Stimulated activated CD8-positive, alpha-beta memory T cell treated with anti-CD3 and anti-CD28 coated beads, Interleukin-4, amount 100 ng/mL, for 24 hours (primary cell): ENCODE measurements around the gene AXDND1.
A peak's percentile ranks its signal among the peaks of the same experiment; 100 is the strongest.
"Not testable (repeated sequence)": the region's sequence is repeated elsewhere in the genome, so short reads cannot be mapped to it uniquely, and the experiment has no call there.

ENCODE experiments used
- DNase-seq: peaks from one replicate; pipeline ENCODE4 v3.0.0-alpha.2; 2020; ENCODE audit warnings: low read depth

The AXDND1 gene

DNA sequence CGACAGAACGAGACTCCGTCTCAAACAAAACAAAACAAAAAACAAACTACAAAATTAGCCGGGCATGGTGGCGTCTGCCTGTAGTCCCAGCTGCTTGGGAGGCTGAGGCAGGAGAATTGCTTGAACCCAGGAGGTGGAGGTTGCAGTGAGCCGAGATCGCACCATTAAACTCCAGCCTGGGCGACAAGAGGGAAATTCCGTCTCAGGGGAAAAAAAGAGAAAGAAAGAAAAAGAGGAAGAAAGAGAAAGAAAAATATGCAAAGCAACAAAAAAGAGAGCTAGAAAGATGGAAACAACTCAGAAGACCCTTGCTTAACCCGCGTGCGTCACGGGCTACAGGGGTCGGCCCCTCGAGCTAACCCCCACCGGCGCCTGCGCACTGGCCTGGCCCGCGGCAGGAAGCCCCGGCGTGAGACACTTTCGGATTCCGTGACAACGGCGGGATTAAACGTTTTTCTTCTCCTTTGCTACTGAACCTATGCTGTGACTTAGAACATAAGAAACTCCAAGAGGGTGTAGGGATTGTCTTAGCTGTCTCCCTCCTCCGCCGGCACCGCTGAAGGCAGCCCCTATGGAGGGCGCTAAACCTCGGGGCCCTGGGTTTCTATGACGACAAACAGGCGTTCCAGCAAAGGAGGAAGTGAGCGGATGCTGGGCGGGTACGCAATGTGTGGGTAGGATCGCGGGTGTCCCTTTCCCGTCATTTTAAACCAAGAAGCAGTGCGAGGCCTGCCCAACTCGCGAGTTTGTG, at the start of gene AXDND1:
AXDND1 (plus strand) TSS at position 630 of the 751 bp plus-strand sequence. CDS start 539 bp downstream, outside the sequence.
- DNase-seq, result peak; percentile 77

- no peak for DNase-seq
These were observed 47.3 kb upstream of the AXDND1 start for GRCh38 chr1:179318491-179318890.

DNA sequence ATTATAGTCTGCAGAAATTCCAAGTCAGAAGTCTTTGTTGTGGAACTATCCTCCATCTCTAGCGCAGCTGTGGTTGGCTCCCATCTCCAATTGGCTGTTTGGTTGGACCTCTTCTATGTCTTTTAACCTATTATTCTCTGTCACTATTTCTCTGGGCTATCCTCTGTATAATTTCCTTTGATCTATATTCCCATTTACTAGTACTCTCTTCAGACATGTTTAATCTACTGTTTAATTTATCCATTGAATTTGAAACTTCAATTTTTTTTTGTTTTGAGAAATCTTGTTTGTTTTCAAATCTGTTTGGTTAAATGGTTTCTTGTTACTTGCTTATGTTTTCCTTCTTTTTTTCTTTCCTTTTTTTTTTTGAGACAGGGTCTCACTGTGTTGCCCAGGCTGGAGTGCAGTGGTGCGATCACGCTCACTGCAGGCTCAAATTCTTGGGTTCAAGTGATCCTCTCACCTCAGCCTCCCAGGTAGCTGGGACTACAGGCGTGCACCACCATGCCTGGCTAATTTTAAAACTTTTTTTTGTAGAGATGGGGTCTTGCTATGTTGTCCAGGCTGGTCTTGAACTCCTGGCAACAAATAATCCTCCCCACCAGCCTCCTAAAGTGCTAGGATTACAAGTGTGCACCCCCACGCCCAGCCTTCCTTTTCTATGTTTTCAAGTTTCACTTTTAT, 44.1 kb upstream of the AXDND1 start:
- DNase-seq, result no peak

GRCh38 chr1:179322557-179322956, 43.2 kb upstream of the AXDND1 start:
- DNase-seq, result no peak

DNA sequence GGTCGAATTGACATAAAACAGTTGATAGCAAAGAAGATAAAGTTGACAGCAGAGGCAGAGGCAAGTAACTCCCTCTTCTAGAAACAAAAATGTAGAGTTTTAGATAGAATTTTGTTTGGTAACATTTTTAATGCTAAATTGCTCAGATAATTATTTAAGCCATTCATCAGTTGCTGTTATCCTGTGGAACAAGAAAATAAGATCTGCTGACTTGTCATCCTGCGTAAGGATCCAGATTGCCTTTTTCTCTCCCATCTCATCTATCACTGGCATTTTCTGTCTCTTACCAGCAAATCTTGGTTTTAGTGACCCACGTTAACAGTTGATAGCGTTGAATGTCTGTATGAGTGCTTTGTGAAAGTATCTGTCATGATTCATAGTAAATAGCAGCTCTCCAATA, 42.3 kb upstream of the AXDND1 start:
- no peak for DNase-seq

GRCh38 chr1:179325836-179326235, 39.9 kb upstream of the AXDND1 start:
- DNase-seq, result no peak

GRCh38 chr1:179326746-179327145, 39.0 kb upstream of the AXDND1 start:
- DNase-seq, result no peak

- no peak for DNase-seq
These were observed 38.6 kb upstream of the AXDND1 start for GRCh38 chr1:179327196-179327595.

DNA sequence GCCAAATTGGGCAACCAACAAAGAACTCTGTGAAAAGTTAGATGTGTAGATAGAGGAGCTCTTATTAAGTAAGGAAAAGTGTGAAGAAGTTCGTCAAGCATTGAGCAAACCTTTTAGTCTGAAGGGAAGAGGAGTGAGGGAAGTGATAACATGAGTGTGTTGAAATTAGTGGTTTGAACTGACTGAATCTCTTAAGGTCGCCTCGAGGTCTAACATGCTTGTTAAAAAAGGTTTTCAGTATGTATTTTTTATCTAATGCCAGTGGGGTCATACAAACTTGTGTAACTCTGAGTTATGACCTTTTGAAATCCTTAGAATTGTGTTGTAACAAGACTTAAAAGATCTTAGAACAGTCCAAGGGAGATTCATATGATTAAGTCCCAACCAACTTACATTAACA, 38.1 kb upstream of the AXDND1 start:
- DNase-seq, result no peak

DNA sequence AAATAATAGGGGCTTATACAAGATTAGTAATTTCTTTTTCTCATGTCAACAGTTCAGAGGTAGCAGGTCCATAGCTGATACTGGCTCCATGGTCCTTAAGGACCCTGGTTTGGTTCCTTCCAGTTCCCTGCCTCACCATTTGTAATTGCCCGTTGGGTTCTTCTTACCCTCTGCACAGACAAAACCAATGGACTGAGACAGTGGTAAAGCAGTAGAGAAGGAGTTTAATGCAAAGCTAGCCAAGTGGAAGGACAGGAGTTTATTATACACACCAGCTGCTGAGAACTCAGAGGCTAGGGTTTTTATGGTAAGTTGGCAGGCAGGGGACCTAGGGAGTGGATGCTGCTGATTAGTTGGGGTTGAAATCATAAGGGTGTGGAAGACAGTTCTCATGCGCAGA, 35.9 kb upstream of the AXDND1 start:
- no peak for DNase-seq

GRCh38 chr1:179334440-179334839, 31.3 kb upstream of the AXDND1 start:
- no peak for DNase-seq

GRCh38 chr1:179337288-179337687, 28.5 kb upstream of the AXDND1 start:
- no peak for DNase-seq

DNA sequence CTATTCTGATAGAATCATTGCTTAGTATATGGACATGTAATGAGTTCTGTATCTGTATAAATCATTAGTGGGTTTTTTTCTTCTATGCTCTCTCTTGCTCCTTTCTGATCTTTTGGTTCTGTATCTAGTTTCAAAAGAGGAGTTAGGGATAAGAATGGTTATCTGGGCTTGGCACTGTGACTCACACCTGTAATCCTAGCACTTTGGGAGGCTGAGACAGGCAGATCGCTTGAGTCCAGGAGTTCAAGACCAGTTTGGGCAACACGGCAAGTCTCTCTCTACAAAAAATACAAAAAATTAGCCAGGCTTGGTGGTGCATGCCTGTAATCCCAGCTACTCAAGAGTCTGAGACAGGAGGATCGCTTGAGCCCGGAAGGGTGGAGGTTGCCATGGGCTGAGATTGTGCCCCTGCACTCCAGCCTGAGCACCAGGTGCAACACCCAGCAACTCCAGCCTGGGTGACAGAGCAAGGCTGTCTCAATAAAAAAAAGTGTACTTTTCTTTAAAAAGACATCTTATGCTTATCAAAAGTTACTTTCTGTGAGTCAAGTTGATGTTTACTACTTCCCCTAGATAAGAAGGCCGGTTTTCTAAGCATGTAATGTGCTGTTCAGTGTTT, 27.7 kb upstream of the AXDND1 start:
- DNase-seq, result no peak

DNA sequence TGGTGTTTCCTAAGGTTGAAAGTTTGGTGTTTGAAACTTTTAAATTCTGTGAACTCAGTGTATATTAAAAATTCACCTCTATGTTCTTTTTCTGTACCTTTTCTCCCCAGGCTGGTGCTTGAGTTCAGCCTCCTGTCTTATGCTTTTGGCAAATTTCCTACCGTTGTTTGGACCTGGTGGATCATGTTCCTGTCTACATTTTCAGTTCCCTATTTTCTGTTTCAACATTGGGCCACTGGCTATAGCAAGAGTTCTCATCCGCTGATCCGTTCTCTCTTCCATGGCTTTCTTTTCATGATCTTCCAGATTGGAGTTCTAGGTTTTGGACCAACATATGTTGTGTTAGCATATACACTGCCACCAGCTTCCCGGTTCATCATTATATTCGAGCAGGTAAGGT, 24.9 kb upstream of the AXDND1 start:
- no peak for DNase-seq

DNA sequence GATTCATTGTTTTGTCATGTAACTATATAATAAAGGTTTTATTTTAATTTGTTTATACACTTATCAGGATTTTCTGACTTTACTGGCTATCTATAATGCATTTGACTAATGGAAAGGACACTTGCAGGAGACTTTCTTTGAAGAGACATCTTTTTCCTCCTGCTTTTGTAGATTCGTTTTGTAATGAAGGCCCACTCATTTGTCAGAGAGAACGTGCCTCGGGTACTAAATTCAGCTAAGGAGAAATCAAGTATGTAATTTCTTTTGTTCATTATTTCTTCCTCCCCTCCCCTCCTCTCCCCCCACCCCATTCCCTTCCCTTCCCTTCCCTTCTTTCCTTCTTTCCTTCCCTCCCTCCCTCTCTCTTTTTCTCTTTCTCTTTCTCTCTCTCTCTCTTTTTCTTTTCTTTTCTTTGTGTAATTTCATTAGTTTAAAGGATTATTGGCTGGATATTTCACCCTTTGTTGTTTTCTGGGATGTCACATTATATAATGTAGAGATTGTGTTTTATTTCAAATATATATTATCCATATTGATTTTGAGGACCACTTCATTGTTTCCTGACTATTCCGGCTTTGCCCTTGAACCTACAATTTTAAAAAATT, 23.7 kb upstream of the AXDND1 start:
- DNase-seq, result no peak

DNA sequence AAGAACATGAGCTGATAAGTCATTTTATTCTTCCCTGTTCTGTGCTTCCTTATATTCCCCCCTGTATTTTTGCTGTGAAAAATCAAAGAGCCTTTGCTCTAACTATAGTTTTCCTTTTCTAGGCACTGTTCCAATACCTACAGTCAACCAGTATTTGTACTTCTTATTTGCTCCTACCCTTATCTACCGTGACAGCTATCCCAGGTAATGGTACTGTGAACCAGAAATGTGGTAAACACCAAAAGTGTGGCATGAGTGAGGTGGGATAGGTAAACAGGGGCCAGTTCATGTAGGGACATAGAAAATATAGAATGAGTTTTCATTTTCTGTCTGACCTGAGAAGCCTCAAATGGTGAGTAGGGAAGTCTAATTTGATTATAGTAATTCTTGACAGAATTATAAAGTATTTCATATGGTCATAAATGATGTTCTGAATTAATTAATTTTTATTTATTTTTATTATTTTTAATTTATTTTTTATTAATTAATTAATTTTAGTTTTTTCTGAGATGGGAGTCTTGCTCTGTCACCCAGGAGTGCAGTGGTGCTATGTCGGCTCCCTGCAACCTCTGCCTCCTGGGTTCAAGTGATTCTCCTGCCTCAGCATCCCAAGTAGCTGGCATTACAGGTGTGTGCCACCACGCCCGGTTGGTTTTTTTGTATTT, 22.9 kb upstream of the AXDND1 start:
- DNase-seq, result no peak

DNA sequence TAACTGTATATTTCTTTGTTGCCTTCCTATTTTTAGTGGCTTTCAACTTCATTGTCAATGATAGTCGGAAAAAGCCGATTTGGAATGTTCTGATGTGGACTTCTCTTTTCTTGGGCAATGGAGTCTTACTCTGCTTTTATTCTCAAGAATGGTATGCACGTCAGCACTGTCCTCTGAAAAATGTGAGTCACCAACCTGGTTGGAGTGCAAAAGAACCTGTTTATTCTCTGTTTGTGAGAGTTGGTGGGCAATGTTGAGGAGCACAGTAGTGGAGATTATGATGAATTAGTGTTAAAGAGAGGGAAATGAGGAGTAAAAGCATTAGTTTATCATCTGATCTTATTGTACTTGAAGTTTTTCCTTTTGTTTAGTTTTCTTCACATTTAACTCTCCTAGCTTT, 14.5 kb upstream of the AXDND1 start:
- no peak for DNase-seq

DNA sequence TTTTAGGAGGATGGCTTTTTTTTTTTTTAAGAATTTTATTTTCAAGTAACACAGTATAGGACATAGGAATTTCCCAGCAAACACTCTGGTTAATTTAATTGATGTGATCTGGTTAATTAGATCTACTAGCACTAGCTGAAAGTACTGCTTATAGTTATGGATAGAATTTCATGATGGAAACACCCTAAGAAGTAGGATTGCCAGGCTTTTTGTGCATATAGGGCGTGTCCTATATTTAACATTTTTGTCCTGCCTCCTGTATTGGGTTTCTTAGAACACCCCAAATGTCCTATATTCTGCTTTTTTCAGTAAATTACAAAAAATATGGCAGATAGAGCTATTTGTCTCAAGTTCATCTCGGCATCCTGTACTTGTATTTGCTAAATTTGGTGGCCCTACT, 13.5 kb upstream of the AXDND1 start:
- DNase-seq, result no peak

DNA sequence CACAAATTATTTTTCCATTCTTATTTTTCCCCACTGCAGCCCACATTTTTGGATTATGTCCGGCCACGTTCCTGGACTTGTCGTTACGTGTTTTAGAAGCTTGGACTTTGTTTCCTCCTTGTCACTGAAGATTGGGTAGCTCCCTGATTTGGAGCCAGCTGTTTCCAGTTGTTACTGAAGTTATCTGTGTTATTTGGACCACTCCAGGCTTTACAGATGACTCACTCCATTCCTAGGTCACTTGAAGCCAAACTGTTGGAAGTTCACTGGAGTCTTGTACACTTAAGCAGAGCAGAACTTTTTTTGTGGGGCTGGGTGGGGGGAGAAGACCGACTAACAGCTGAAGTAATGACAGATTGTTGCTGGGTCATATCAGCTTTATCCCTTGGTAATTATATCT, 12.2 kb upstream of the AXDND1 start:
- no peak for DNase-seq

DNA sequence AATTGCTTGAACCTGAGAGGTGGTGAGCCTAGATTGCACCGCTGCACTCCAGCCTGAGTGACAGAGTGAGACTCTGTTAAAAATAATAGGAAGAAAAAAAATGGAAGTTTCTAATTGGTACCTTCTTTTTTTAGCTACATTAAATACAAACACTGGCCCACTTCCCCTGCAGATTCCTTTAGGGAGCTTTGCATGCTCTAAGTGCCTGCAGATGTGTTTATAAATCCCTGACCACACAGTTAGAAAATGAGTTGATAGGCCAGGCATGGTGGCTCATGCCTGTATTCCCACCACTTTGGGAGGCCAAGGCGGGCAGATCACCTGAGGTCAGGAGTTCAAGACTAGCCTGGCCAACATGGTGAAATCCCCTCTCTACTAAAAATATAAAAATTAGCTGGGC, 4.1 kb upstream of the AXDND1 start:
- not testable (repeated sequence) for DNase-seq

DNA sequence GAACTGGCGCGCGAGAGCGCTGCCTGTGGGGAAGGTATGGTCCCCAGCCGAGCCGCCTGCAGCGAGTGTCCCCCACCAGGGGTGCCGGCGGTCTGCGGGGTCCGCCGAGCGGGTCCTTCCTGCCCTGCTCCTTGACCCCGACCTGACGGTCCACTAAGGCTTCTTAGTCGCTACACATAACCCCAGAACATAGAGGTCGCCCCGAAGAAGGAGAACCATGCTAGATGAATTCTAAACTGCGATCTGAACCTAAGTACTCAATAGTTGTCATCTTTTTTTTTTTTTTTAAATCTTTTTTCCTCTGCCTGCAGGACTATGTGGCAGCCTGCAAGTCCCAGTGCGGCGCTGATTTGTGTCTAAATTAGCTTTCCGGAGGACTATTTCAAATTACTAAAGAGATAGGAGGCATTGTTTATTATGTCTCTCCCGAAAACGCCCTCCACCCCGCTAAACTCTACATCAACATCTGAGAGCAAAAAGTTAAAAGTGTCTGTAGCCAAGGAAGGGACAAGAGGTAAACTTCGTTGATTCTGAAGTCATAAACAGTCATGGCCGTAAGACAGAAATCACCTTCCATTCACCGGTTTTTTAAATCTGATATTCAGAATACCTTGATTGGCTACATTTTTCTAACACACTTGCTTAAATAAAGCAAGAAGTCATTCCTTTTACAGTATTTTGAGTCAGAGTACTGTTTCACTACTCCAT, 476 bp downstream of the AXDND1 start:
- no peak for DNase-seq
